GM12878 (cell line): ENCODE measurements around the gene KCNN3. TPM values are rescaled to one million over a fixed set of nuclear protein-coding genes. Genes with fewer than 3 reads are reported as not detected.

ENCODE experiments used
- BMI1 ChIP-seq: fragments of 450-650 bp; IDR thresholded peaks from 2 replicates; pipeline ENCODE4 v1.6.1; 2016; ENCODE audit warnings: mild to moderate bottlenecking, moderate library complexity, borderline replicate concordance
- CHD4 ChIP-seq: fragments of 200-600 bp; sonication (generic); IDR thresholded peaks from 2 replicates; pipeline ENCODE4 v1.6.1; 2016; ENCODE audit warnings: mild to moderate bottlenecking
- EZH2 ChIP-seq: IDR thresholded peaks from 2 replicates; pipeline ENCODE4 v1.6.1; 2012; ENCODE audit warnings: low read depth, mild to moderate bottlenecking, control low read depth, inconsistent platforms, low read length, borderline replicate concordance; ENCODE audit not compliant: control insufficient read depth
- HDGF ChIP-seq: fragments of 450-650 bp; IDR thresholded peaks from 2 replicates; pipeline ENCODE4 v1.6.1; 2016; ENCODE audit warnings: antibody characterized with exemption
- KDM1A ChIP-seq: fragments of 200-600 bp; sonication (generic); IDR thresholded peaks from 2 replicates; pipeline ENCODE4 v1.6.1; 2016; ENCODE audit warnings: borderline replicate concordance
- KLF5 ChIP-seq: fragments of 450-650 bp; IDR thresholded peaks from 2 replicates; pipeline ENCODE4 v1.6.1; 2014; ENCODE audit warnings: mild to moderate bottlenecking; ENCODE audit not compliant: partially characterized antibody
- MTA2 ChIP-seq: fragments of 450-650 bp; IDR thresholded peaks from 2 replicates; pipeline ENCODE4 v1.6.1; 2016; ENCODE audit warnings: low read depth, mild to moderate bottlenecking, moderate library complexity
- RB1 ChIP-seq: fragments of 450-650 bp; formaldehyde crosslinking; IDR thresholded peaks from 2 replicates; pipeline ENCODE4 v1.6.1; 2017; ENCODE audit warnings: mild to moderate bottlenecking, borderline replicate concordance
- SP1 ChIP-seq: IDR thresholded peaks from one replicate; pipeline ENCODE4 v1.6.1; 2011; ENCODE audit warnings: low read depth, low read length
- polyA plus RNA-seq, 11 experiments: library from polyadenylated mRNA; depleted of rRNA in 4 of 11; unstranded in 6 of 11; stranded (reverse) in 5 of 11; fragments of >200 nt; fragmentation: Nextera tagmentation in 4 of 11; fragmentation: Illumina TruSeq in 1 of 11; extraction: Ambion mirVana in 4 of 11; extraction: Trizol in 1 of 11; gene quantifications; 1 replicate in 1 of 11; 2 replicates in 10 of 11; pipeline versions ENCODE4 v1.2.1 to v1.2.3, GENCODE V29; 2011 to 2016; ENCODE audit warnings: inconsistent platforms in 2 of 11, missing spikeins in 2 of 11, low read depth in 1 of 11
- total RNA-seq, 4 experiments: library from RNA; depleted of rRNA in 3 of 4; stranded (reverse); fragments of >200 nt in 3 of 4; fragmentation: Illumina TruSeq in 1 of 4; extraction: Trizol in 1 of 4; gene quantifications; 2 replicates each; pipeline versions ENCODE4 v1.2.1 to v1.2.3, GENCODE V29; 2013 to 2021
- TF ChIP-seq, protein P1 (sequence below): fragments of 450-650 bp; IDR thresholded peaks from 2 replicates; pipeline ENCODE4 v1.6.1; 2017; ENCODE audit warnings: mild to moderate bottlenecking
- TF ChIP-seq, protein P2 (sequence below): fragments of 450-650 bp; IDR thresholded peaks from 2 replicates; pipeline ENCODE4 v1.6.1; 2016; ENCODE audit warnings: mild to moderate bottlenecking

The KCNN3 gene
- total and polyA plus RNA-seq, 10 of the 15 experiments (the other 5 are each of a cell fraction or from before 2014, with no cell fraction given): 3.5 to 26.4 (median 14.9) TPM

DNA sequence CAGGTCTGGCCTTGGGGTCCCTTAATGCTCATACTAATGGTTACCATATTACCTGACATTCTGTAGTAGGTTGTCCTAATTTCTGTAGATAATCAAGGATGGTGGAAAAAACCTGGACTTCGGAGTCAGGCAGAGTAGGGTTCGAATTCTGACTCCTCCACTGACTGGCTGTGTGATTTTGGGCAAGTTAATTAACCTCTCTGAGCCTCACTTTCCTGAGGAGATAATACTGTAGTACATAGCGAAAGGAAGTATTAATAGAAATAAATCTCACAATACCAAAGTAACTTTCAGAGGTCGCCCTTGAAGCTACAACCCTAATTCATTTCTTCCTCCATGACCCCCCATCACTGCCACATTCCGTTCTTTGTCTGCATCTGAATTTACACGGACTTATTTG lies 72.9 kb downstream of the KCNN3 start (continued):
- no peak for TF ChIP-seq BMI1
- no peak for TF ChIP-seq HDGF
- no peak for TF ChIP-seq KDM1A
- TF ChIP-seq, protein P1, sequence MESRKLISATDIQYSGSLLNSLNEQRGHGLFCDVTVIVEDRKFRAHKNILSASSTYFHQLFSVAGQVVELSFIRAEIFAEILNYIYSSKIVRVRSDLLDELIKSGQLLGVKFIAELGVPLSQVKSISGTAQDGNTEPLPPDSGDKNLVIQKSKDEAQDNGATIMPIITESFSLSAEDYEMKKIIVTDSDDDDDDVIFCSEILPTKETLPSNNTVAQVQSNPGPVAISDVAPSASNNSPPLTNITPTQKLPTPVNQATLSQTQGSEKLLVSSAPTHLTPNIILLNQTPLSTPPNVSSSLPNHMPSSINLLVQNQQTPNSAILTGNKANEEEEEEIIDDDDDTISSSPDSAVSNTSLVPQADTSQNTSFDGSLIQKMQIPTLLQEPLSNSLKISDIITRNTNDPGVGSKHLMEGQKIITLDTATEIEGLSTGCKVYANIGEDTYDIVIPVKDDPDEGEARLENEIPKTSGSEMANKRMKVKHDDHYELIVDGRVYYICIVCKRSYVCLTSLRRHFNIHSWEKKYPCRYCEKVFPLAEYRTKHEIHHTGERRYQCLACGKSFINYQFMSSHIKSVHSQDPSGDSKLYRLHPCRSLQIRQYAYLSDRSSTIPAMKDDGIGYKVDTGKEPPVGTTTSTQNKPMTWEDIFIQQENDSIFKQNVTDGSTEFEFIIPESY: no peak
- TF ChIP-seq MTA2: no peak
- TF ChIP-seq SP1: no peak
- TF ChIP-seq CHD4: no peak
- TF ChIP-seq, protein P2, sequence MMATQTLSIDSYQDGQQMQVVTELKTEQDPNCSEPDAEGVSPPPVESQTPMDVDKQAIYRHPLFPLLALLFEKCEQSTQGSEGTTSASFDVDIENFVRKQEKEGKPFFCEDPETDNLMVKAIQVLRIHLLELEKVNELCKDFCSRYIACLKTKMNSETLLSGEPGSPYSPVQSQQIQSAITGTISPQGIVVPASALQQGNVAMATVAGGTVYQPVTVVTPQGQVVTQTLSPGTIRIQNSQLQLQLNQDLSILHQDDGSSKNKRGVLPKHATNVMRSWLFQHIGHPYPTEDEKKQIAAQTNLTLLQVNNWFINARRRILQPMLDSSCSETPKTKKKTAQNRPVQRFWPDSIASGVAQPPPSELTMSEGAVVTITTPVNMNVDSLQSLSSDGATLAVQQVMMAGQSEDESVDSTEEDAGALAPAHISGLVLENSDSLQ: no peak
- no peak for TF ChIP-seq RB1
- no peak for TF ChIP-seq KLF5
- no peak for TF ChIP-seq EZH2
